Measurements from ENCODE around the gene ALPK3. TPM values are rescaled to one million over a fixed set of nuclear protein-coding genes. Genes with fewer than 3 reads are reported as not detected.

Gene ALPK3
- total RNA-seq, 1 donor from 2014 or later, result 7.5 TPM

DNA sequence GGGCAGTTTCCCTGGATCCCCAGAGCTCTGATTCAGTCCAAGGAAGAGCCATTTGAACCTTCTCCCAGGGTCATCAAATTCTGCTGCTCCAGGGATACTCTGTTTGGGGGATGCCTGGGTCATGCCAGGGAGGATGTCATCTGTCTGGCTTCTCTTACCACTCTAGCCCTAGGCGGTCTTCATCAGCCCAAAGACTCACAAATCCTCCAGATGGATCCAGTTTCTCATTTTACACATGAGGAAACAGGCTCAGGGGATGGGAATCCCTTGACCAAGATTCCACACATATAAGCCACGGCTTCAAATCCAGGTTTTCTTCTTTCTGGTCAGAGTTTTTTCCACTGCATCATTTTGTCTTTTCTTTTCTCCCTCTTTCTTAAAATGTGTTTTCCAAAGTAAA lies 104.0 kb downstream of the ALPK3 start:
- no peak for DNase-seq

DNA sequence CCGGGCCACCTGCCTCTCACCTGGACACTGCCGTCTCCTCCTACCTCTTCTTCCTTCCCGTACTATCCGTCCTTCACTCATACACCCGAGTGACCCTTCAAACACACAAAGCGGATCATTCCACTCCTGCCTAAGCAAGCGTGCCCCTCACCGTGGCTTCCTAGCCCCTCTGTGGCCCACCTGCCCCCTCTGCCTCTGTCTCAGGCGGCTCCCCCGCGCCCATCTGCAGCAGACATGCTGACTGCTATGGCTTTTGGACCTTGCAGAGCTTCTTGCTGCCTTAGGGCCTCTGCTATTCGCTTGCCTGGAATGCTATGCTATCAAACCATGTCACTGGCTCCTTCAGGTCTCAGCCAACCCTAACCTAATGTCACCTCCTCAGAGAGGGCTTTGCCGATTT lies 105.4 kb downstream of the ALPK3 start:
- no peak for DNase-seq

Small RNA genes within 50 kb of the gene (small RNA-seq; reads per million reads assigned to genes)
- gene RF00402 (ENCODE audit: low replicate concordance), result not detected

Other genes starting within 250 kb of the ALPK3 start
- 8.7 TPM for gene ZSCAN2, start 216.3 kb upstream of the ALPK3 start, total RNA-seq
- gene WDR73, start 163.1 kb upstream of the ALPK3 start, total RNA-seq, result 21.2 TPM
- gene NMB, start 159.2 kb upstream of the ALPK3 start, total RNA-seq, result 1.2 TPM
- 134 TPM for gene SEC11A, start 101.2 kb upstream of the ALPK3 start, total RNA-seq
- gene ZNF592, start 68.8 kb upstream of the ALPK3 start, total RNA-seq, result 9.4 TPM
- not detected for gene SLC28A1, start 67.3 kb downstream of the ALPK3 start, total RNA-seq
- gene PDE8A, start 164.5 kb downstream of the ALPK3 start, total RNA-seq, result 52.2 TPM